Measurements from ENCODE around the gene CBL. TPM values are rescaled to one million over a fixed set of nuclear protein-coding genes. Genes with fewer than 3 reads are reported as not detected.

The CBL gene
- total and polyA plus RNA-seq, 10 of the 15 experiments (the other 5 are each of a cell fraction or from before 2014, with no cell fraction given): 3.9 to 27.1 (median 9.5) TPM

GRCh38 chr11:119309953-119310681 is 104.0 kb downstream of the CBL start (continued):
- no peak for TF ChIP-seq CUX1 (IDR thresholded peaks at IDR 0.05; ENCODE audit: insufficient replicate concordance, low read depth, low read length)

DNA sequence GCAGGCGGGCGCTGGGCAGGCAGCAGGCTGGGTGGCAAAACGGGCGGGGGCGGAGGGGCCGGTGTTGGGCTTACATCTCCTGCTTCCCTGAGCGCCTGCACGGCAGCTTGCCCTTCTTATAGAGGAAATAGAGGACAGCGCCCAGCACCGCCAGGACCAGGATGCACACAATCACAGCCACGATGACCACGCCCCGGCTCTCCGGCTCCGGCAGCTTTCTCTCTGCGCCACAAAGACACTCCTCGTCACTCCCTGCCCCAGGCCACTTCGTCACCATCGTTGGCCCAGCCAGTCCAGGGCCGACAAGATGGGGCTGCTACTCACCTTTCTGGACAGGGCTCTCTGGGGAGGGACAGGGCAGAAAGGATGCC is 104.5 kb downstream of the CBL start:
- Histone ChIP-seq H3K27me3 (replicated peaks in 1 of 2; ENCODE audit: control insufficient read depth in 2 of 2, insufficient read depth in 2 of 2, low read length in 1 of 2) (peaks cover 0 to 3% of the 10 kb centered on the region in 2 experiments; a peak in 2 of 4 replicates), H3K4me2 (ENCODE audit: control insufficient read depth, insufficient read depth) (no peak overlapping the region), H3K36me3 (ENCODE audit: control insufficient read depth in 2 of 2, insufficient read depth in 2 of 2, low read length in 1 of 2) (peaks cover 3 to 9% of the 10 kb centered on the region in 2 experiments; a peak in 3 of 4 replicates), H3K9me3 (replicated peaks; ENCODE audit: control insufficient read depth, insufficient read depth, low read length) (no peaks in the 10 kb centered on the region), H3K79me2 (ENCODE audit: control insufficient read depth, insufficient read depth, low read length) (no peaks in the 10 kb centered on the region), H4K20me1 (ENCODE audit: control insufficient read depth, insufficient read depth) (no peaks in the 10 kb centered on the region), H3K27ac (ENCODE audit: control insufficient read depth, insufficient read depth) (no peak overlapping the region), H3K4me3 (no peak overlapping the region), H2AFZ (ENCODE audit: control insufficient read depth, low read depth, low read length) (no peak overlapping the region), H3K4me1 (ENCODE audit: control insufficient read depth, insufficient read depth, low read length) (peaks cover 5% of the 10 kb centered on the region), H3K9ac (ENCODE audit: control insufficient read depth, insufficient read depth, low read length) (no peak overlapping the region)
- FAIRE-seq: no peak
- in situ Hi-C loops (cut with MboI): no loop called here
- intact Hi-C loops (cut with micrococcal nuclease; ENCODE audit: unreplicated experiment): no loop called here
- CTCF ChIA-PET: interaction anchor here (5.1 kb wide), 1 partner anchor 12 kb away, joined by 45 read pairs; no protein-coding TSS in a partner anchor
- SMC1A ChIA-PET (ENCODE audit: uncharacterized antibody, unreplicated experiment): no interaction called here
- TF ChIP-seq STAT3 (IDR thresholded peaks at IDR 0.05; ENCODE audit: low read depth, low read length) (no peak), MEF2B (IDR thresholded peaks at IDR 0.05; ENCODE audit: partially characterized antibody, poor library complexity, severe bottlenecking) (no peak), RBBP5 (conservative IDR thresholded peaks at IDR 0.05) (no peak), SUZ12 (IDR thresholded peaks at IDR 0.05; ENCODE audit: unreplicated experiment) (no peak), MXI1 (IDR thresholded peaks at IDR 0.05; ENCODE audit: low read depth, low read length) (no peak), RUNX3 (IDR thresholded peaks at IDR 0.05; ENCODE audit: low read length) (no peak)
- no TSS peak for BruUV-seq (replicated peaks)
- RAD21 ChIA-PET (ENCODE audit: unreplicated experiment): no interaction called here
- DNase-seq (ENCODE audit: low read depth, low spot score): no peak
- no peak for ATAC-seq
- WGBS (ENCODE audit: insufficient coverage, insufficient replicate concordance, low lambda C conversion rate, missing lambda C conversion rate): 97% methylated on average over 16 of the region's 20 CpGs
- POLR2A ChIA-PET: interaction anchor here (0.8 kb wide), 1 partner anchor 8 kb away, joined by 3 read pairs; no protein-coding TSS in a partner anchor

All from GM12878 (cell line).